Urinary bladder (tissue), 4 donors: ENCODE data around the gene MAP4K1. TPM values are rescaled to one million over a fixed set of nuclear protein-coding genes. Genes with fewer than 3 reads are reported as not detected.

Experiments used
- DNase-seq: peaks from one replicate; pipeline ENCODE4 v3.0.0-alpha.2; 2015; ENCODE audit errors: extremely low spot score
- H3K27ac ChIP-seq: one replicate; pipeline ENCODE4 v1.5.1; 2013; ENCODE audit warnings: low read depth, mild to moderate bottlenecking, moderate library complexity
- H3K36me3 ChIP-seq: one replicate; pipeline ENCODE4 v1.6.1; 2013; ENCODE audit warnings: mild to moderate bottlenecking, moderate library complexity; ENCODE audit not compliant: insufficient read depth
- H3K4me1 ChIP-seq: one replicate; pipeline ENCODE4 v1.6.1; 2013; ENCODE audit warnings: mild to moderate bottlenecking, moderate library complexity; ENCODE audit not compliant: insufficient read depth
- H3K4me3 ChIP-seq: one replicate; pipeline ENCODE4 v1.5.1; 2013; ENCODE audit warnings: low read depth, low read length
- WGBS: extraction: QIAGEN DNeasy Blood & Tissue Kit; methylation state at CpG from one replicate; pipeline ENCODE4 v1.1.7; 2013; 5-methylcytosine and 5-hydroxymethylcytosine counted together
- polyA plus RNA-seq: library from polyadenylated mRNA; stranded (reverse); fragments of 200-250 nt; gene quantifications from one replicate; pipeline ENCODE4 v1.2.3, GENCODE V29; 2013
- total RNA-seq: library from RNA; depleted of rRNA; stranded (reverse); fragments of >200 nt; gene quantifications from one replicate; pipeline ENCODE4 v1.2.3, GENCODE V29; 2014
- donor health status: healthy with polysubstance abuse.
- donor health status: healthy.

MAP4K1 gene
- total and polyA plus RNA-seq, 2 donors, result 1.9 to 2.2 TPM

DNA sequence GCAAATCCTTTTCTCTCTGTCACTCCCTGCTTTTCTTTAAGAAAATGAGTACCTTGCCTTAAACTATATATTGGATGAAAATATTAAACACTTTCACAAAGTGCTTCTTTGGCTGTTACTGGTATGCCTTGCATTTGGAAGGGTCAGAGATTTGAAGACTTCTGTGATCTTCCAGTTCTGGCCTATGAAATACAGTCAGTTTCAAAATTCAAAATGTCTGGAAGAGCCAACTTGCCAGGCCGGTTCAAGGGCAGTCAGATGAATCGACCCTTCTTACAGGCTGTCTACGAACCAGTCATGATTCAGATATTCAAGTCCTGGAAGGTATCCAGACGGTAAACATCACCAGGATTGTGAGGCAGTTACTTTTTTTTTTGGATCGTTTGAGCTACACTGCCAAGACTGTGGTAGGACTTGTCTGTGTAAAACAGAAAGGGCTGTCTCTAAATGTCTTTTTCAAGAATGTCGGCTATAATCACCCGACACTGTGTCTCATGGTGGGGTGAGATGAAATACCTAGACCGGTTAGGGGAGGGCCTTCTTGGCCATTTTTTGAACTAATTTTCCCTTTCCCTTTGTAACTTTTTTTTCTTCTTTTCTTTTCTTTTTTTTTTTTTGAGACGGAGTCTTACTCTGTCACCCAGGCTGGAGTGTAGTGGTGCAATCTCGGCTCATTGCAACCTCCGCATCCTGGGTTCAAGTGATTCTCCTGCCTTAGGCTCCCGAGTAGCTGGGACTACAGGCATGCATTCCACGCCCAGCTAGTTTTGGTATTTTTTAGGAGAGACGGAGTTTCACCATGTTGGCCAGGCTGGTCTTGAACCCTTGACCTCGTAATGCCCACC is 40.9 kb upstream of the MAP4K1 start:
- H3K4me3 ChIP-seq, result no peak overlapping the region
- peak; percentile 90 for DNase-seq
- 26% methylated on average over 15 of the region's 15 CpGs for WGBS
- H3K27ac ChIP-seq, result peak overlapping the region; percentile 85
- no peaks in the 10 kb centered on the region for H3K4me1 ChIP-seq
- no peaks in the 10 kb centered on the region for H3K36me3 ChIP-seq

DNA sequence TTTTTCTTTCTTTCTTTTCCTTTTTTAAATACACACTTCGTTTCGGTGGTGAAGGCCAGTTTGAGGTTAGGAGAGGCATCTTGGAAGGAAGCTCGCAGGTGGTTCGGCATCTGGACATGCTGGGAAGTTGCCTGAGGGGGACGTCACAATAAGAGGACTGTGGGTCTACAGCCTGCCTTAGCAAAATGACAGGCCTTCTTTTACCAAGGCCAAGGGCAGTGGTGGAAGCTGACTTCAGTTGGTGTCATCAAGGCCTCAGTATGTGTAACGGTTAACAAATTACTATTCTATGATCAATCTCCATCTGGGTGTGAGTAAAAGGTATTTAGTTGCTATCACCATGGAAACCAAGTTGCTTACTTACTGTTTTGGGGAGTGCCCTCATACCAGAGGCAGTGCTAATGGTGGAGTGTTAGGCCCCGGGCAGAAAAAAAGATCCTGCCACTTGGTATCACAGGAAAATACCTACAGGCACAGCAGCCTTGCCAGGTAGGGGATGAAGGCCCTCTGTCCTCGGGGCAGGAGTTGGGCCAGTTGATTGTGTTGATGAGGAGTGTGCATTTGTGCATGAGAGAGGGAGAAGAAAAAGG is 40.0 kb upstream of the MAP4K1 start:
- H3K4me1 ChIP-seq, result no peaks in the 10 kb centered on the region
- H3K27ac ChIP-seq, result peak overlapping the region; percentile 72
- DNase-seq, result no peak
- H3K4me3 ChIP-seq, result no peak overlapping the region
- no peaks in the 10 kb centered on the region for H3K36me3 ChIP-seq
- WGBS, result 54% methylated on average over 8 of the region's 8 CpGs

- WGBS, result 77% methylated on average over 7 of the region's 7 CpGs
- Histone ChIP-seq H3K4me1 (no peaks in the 10 kb centered on the region), H3K4me3 (no peak overlapping the region), H3K36me3 (no peaks in the 10 kb centered on the region), H3K27ac (no peak overlapping the region)
- DNase-seq, result no peak
These were observed 38.6 kb upstream of the MAP4K1 start for GRCh38 chr19:38656171-38656981.

GRCh38 chr19:38655148-38655824 is 37.5 kb upstream of the MAP4K1 start:
- H3K27ac ChIP-seq, result peak overlapping the region; percentile 42
- 42% methylated on average over 5 of the region's 5 CpGs for WGBS
- H3K36me3 ChIP-seq, result no peaks in the 10 kb centered on the region
- DNase-seq, result no peak
- no peak overlapping the region for H3K4me3 ChIP-seq
- H3K4me1 ChIP-seq, result no peaks in the 10 kb centered on the region

GRCh38 chr19:38654628-38655055 is 36.9 kb upstream of the MAP4K1 start:
- H3K36me3 ChIP-seq, result no peaks in the 10 kb centered on the region
- 15% methylated on average over 6 of the region's 6 CpGs for WGBS
- no peaks in the 10 kb centered on the region for H3K4me1 ChIP-seq
- no peak for DNase-seq
- H3K4me3 ChIP-seq, result no peak overlapping the region
- peak overlapping the region; percentile 66 for H3K27ac ChIP-seq

- H3K27ac ChIP-seq, result no peak overlapping the region
- 32% methylated on average over 7 of the region's 7 CpGs for WGBS
- H3K36me3 ChIP-seq, result no peaks in the 10 kb centered on the region
- DNase-seq, result no peak
- H3K4me1 ChIP-seq, result no peaks in the 10 kb centered on the region
- no peak overlapping the region for H3K4me3 ChIP-seq
These were observed 35.3 kb upstream of the MAP4K1 start for GRCh38 chr19:38653028-38653571.

GRCh38 chr19:38650911-38651584 is 33.3 kb upstream of the MAP4K1 start:
- no peak for DNase-seq
- Histone ChIP-seq H3K4me1 (no peaks in the 10 kb centered on the region), H3K4me3 (no peak overlapping the region), H3K36me3 (no peaks in the 10 kb centered on the region), H3K27ac (peak overlapping the region; percentile 71)
- WGBS, result 49% methylated on average over 12 of the region's 12 CpGs

DNA sequence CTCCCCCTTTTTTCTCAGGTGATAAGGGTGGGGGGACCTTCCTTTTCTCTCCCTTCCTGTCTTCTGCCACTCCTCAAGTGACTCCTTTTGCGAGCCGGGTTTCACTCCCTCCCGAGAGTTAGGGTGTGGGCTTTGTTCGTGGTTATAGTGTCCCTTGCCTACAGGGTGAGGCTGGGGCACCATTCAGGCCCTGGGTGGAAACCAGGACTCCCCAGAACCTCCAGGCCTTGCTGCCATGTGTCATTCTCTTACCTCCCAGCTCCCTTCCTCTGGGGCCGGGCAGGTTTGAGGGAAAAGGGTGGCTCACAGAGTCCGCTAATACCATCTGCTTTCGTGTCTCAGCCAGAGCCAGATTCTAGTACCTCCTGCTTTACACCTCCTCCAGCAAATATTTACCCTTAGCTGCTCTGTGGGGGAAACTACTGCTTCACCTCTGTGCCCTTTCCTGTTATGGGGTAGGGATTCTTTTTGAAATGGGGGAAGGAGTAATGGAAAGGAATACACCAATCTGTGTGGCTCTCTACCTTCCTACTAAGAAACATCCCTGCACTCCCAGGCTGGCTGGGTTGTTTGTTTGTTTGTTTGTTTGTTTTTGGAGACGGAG is 32.5 kb upstream of the MAP4K1 start:
- Histone ChIP-seq H3K36me3 (no peaks in the 10 kb centered on the region), H3K27ac (peak overlapping the region; percentile 71), H3K4me3 (peak overlapping the region; percentile 91), H3K4me1 (no peaks in the 10 kb centered on the region)
- 35% methylated on average over 8 of the region's 8 CpGs for WGBS
- no peak for DNase-seq

DNA sequence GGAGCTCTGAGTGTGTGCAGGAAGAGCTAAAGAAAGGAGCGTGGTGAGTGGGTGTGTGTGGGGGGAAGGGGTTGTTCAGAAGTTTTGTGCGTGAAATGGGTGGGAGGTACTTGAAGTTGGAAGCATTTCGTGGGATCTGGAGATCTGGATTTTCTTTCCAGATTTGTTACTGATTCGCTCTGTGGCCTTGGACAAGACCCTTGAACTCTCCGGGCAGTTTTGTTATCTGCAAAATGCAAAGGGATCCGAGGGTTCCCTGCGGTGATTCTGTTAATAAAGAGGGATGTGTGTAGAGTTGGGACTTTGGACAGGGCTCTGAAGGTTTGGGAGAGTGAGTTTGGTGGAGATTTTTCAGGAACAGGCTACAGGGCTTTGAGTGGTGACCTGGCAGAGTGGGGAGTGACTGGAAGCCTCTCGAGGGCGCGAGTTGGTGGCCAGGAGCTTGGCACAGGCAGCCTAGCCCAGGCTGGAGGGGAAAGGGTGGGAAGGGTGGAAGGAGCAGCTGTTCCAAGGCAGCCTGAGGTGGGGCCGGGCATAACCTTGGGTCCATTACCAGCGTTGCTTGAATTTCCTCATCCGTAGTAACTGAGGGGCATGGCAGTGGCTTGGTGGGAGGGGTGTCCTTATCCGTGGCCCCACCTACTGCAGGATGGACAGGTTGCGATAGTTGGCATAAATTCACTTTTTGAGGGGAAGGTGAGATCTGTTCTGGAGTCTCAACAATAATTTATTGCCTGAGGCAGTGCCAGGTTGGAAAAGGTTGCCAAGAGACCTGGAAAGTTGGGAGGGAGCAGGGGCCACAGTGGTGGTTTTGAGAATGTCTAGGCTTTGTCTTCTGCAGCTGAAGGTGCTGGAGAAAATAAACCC is 31.8 kb upstream of the MAP4K1 start:
- Histone ChIP-seq H3K27ac (peak overlapping the region; percentile 94), H3K4me1 (no peaks in the 10 kb centered on the region), H3K36me3 (no peaks in the 10 kb centered on the region), H3K4me3 (peak overlapping the region; percentile 91)
- WGBS, result 15% methylated on average over 15 of the region's 15 CpGs
- DNase-seq, result no peak

DNA sequence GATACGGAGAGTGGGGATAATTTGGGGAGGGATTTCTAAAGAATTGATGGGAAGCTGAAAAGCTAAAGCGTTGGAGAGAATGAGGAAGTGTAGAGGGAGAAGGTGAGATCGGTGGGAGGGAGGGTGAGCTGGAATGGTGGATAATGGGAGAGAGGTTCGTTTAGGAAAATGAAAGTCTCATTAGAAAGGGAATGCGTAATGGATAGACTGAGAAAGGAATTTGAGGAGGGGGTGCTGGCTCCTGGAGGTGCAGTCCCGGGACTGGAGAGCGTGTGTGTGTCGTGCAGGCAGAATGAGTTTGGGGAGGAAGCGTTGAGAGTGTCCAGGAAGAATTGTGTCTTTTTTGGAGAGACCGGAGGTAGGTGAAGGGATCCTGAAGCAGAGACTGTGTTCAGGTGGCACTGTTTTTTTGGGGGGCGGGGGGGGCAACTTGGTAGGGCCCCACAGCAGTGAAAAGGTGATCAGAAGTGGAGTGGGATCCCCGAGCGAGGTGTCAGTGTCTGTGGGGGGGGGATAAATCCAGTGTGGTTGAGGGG is 31.1 kb upstream of the MAP4K1 start:
- WGBS, result 1% methylated on average over 13 of the region's 13 CpGs
- Histone ChIP-seq H3K4me3 (peak overlapping the region; percentile 91), H3K4me1 (no peaks in the 10 kb centered on the region), H3K36me3 (no peaks in the 10 kb centered on the region), H3K27ac (peak overlapping the region; percentile 94)
- DNase-seq, result no peak

- Histone ChIP-seq H3K36me3 (no peaks in the 10 kb centered on the region), H3K4me1 (no peaks in the 10 kb centered on the region), H3K4me3 (peak overlapping the region; percentile 91), H3K27ac (peak overlapping the region; percentile 94)
- no peak for DNase-seq
- under 1% methylated on average over 19 of the region's 19 CpGs for WGBS
These were observed 30.4 kb upstream of the MAP4K1 start for GRCh38 chr19:38647966-38648768.
